Hippocampal formation (tissue), 2 donors: ENCODE results near the gene CHTOP.
A peak's percentile ranks its signal among the peaks of the same experiment; 100 is the strongest.
"Not testable (repeated sequence)": the region's sequence is repeated elsewhere in the genome, so short reads cannot be mapped to it uniquely, and the experiment has no call there.

Experiments
- DNase-seq, 2 donors: peaks; one replicate each; lab custom pipeline; 2025; lab: John Stamatoyannopoulos, UW

The CHTOP gene

GRCh38 chr1:153659175-153659534 lies 25.3 kb downstream of the CHTOP start:
- no peak for DNase-seq

GRCh38 chr1:153659656-153660055 lies 25.8 kb downstream of the CHTOP start:
- DNase-seq = no peak

- DNase-seq = no peak
Observed at GRCh38 chr1:153661111-153661708, 27.3 kb downstream of the CHTOP start.

- no peak for DNase-seq
Observed at GRCh38 chr1:153662269-153662668, 28.4 kb downstream of the CHTOP start.

- DNase-seq = no peak
Observed at GRCh38 chr1:153663211-153663610, 29.3 kb downstream of the CHTOP start.

GRCh38 chr1:153667439-153667838 lies 33.6 kb downstream of the CHTOP start:
- DNase-seq = no peak

- not testable (repeated sequence) for DNase-seq
Observed at GRCh38 chr1:153668672-153669071, 34.8 kb downstream of the CHTOP start.

- DNase-seq = no peak
Observed at GRCh38 chr1:153669606-153670005, 35.7 kb downstream of the CHTOP start.

GRCh38 chr1:153670257-153670858 lies 36.5 kb downstream of the CHTOP start:
- no peak for DNase-seq

GRCh38 chr1:153670859-153671627 lies 37.2 kb downstream of the CHTOP start, which contains the start of gene ILF2:
Gene ILF2, minus strand, starts transcription at chr1:153670993. Its CDS starts 71 bp downstream, at chr1:153670922.
- DNase-seq = peak; percentile 90 to 99

- peak in 1 of 2 donors; percentile 75 for DNase-seq
Observed at GRCh38 chr1:153671628-153672353, 37.9 kb downstream of the CHTOP start.

GRCh38 chr1:153673511-153673910 lies 39.6 kb downstream of the CHTOP start:
- DNase-seq = no peak

- DNase-seq = peak in 1 of 2 donors; percentile 1
Observed at GRCh38 chr1:153677718-153678518, 44.1 kb downstream of the CHTOP start.

- DNase-seq = no peak
Observed at GRCh38 chr1:153678519-153679336, 44.9 kb downstream of the CHTOP start, which contains the start of gene NPR1. Gene NPR1, plus strand, starts transcription at chr1:153678688. Its CDS starts 421 bp downstream, at chr1:153679109.

GRCh38 chr1:153679337-153680119 lies 45.7 kb downstream of the CHTOP start:
- DNase-seq = no peak

GRCh38 chr1:153680120-153680403 lies 46.2 kb downstream of the CHTOP start:
- no peak for DNase-seq

- no peak for DNase-seq
Observed at GRCh38 chr1:153682730-153683129, 48.9 kb downstream of the CHTOP start.

GRCh38 chr1:153683854-153684253 lies 50.0 kb downstream of the CHTOP start:
- DNase-seq = no peak

GRCh38 chr1:153684892-153685291 lies 51.0 kb downstream of the CHTOP start:
- DNase-seq = no peak
